ENCODE data around the gene EIF3K.
A peak's percentile ranks its signal among the peaks of the same experiment; 100 is the strongest.

Gene EIF3K

DNA sequence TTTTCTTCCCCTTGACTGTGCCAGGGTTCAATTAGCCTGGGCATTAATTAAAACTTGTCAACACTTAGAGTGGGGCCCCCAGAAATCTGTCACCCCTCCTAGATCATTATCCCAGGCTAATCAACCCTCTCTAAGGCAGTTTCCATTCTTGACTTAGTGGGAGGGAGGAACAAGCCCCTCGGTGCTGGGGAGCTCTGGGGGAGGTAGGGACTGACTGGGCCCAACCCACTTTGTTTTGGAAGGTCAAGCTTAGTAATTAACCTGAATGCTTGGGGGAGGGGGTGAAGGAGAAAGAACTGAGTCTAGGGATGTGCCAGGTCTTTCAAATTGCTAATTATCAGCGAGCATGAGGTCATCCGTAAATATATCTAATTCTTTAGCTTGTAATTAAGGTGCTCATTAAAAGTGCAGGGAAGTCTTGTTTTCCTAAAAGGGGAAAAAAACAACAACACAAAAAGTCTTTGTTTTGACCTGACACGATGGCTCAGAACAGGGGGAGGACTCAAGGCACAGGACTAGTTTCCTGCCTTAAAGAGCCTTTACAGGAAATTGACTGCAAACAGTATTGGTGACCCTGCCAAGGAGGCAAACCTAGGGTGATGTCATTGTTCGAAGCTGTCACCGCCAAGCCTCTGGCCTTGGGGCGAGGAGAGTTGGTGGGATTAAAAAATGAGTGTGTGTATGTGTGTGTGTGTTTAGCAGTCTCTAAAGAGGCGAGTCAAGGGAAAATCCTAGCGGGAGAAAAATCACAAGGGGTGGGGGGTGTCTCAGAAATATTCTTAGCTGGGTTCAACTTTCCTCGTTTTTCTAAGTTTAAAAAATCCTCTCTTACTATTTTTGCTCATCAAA is 47.9 kb downstream of the EIF3K start:
- Histone ChIP-seq H3K4me3 (ENCODE audit: low read depth, low read length) (no peak overlapping the region), H3K4me1 (ENCODE audit: control insufficient read depth, insufficient read depth, low read length) (peaks cover 80% of the 10 kb centered on the region), H3K36me3 (ENCODE audit: control insufficient read depth in 2 of 2, insufficient read depth in 1 of 2, low read length in 2 of 2) (peaks cover 0 to 7% of the 10 kb centered on the region in 2 experiments; a peak in 1 of 3 replicates), H3K27ac (ENCODE audit: extremely low read depth, low read depth, low read length) (peak overlapping the region; percentile 68), H3K9me3 (ENCODE audit: control insufficient read depth, insufficient read depth, low read depth, low read length) (no peaks in the 10 kb centered on the region)
- POLR2A ChIA-PET: interaction anchor here (0.6 to 10.8 kb wide), 9 partner anchors 8 to 769 kb away, joined by 3 to 122 read pairs (median 4); partner anchors contain the start of genes ACTN4, EIF3K and RPS16
- CTCF ChIA-PET: interaction anchor here (0.6 to 3.0 kb wide), 9 partner anchors 9 to 645 kb away, joined by 3 to 13 read pairs (median 4); no protein-coding TSS in a partner anchor
- TF ChIP-seq, protein P1, sequence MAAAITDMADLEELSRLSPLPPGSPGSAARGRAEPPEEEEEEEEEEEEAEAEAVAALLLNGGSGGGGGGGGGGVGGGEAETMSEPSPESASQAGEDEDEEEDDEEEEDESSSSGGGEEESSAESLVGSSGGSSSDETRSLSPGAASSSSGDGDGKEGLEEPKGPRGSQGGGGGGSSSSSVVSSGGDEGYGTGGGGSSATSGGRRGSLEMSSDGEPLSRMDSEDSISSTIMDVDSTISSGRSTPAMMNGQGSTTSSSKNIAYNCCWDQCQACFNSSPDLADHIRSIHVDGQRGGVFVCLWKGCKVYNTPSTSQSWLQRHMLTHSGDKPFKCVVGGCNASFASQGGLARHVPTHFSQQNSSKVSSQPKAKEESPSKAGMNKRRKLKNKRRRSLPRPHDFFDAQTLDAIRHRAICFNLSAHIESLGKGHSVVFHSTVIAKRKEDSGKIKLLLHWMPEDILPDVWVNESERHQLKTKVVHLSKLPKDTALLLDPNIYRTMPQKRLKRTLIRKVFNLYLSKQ (tag by site-specific recombination; IDR thresholded peaks at IDR 0.05; ENCODE audit: borderline replicate concordance): no peak
- TF ChIP-seq IKZF3 (tag by site-specific recombination; IDR thresholded peaks at IDR 0.05) (peak; percentile 91), WT1 (tag by site-specific recombination; IDR thresholded peaks at IDR 0.05) (peak; percentile 78), ZNF366 (tag by site-specific recombination; conservative IDR thresholded peaks at IDR 0.05) (peak; percentile 96), ZNF610 (tag by site-specific recombination; IDR thresholded peaks at IDR 0.05; ENCODE audit: borderline replicate concordance) (no peak; the same call in 1 of the 2 replicates), ZNF677 (tag by site-specific recombination; IDR thresholded peaks at IDR 0.05) (no peak), KLF1 (tag by site-specific recombination; IDR thresholded peaks at IDR 0.05) (peak; percentile 80), ZNF514 (tag by site-specific recombination; IDR thresholded peaks at IDR 0.05) (no peak), SALL2 (tag by site-specific recombination; IDR thresholded peaks at IDR 0.05; ENCODE audit: borderline replicate concordance) (no peak), ZNF223 (tag by site-specific recombination; IDR thresholded peaks at IDR 0.05) (no peak; the same call in 1 of the 2 replicates), ZNF623 (tag by site-specific recombination; IDR thresholded peaks at IDR 0.05) (peak; percentile 6; the same call in 1 of the 2 replicates), ZNF544 (tag by site-specific recombination; IDR thresholded peaks at IDR 0.05) (no peak), ZNF184 (tag by site-specific recombination; IDR thresholded peaks at IDR 0.05) (peak; percentile 85; the same call in 1 of the 2 replicates), ZNF302 (tag by site-specific recombination; IDR thresholded peaks at IDR 0.05; ENCODE audit: low read depth) (no peak), SP7 (tag by site-specific recombination; IDR thresholded peaks at IDR 0.05) (peak; percentile 100), ZNF121 (tag by site-specific recombination; IDR thresholded peaks at IDR 0.05) (no peak), ZNF548 (tag by site-specific recombination; IDR thresholded peaks at IDR 0.05) (no peak)
- TF ChIP-seq, protein P2, sequence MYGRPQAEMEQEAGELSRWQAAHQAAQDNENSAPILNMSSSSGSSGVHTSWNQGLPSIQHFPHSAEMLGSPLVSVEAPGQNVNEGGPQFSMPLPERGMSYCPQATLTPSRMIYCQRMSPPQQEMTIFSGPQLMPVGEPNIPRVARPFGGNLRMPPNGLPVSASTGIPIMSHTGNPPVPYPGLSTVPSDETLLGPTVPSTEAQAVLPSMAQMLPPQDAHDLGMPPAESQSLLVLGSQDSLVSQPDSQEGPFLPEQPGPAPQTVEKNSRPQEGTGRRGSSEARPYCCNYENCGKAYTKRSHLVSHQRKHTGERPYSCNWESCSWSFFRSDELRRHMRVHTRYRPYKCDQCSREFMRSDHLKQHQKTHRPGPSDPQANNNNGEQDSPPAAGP (tag by site-specific recombination; IDR thresholded peaks at IDR 0.05): peak; percentile 96
- TF ChIP-seq, protein P3, sequence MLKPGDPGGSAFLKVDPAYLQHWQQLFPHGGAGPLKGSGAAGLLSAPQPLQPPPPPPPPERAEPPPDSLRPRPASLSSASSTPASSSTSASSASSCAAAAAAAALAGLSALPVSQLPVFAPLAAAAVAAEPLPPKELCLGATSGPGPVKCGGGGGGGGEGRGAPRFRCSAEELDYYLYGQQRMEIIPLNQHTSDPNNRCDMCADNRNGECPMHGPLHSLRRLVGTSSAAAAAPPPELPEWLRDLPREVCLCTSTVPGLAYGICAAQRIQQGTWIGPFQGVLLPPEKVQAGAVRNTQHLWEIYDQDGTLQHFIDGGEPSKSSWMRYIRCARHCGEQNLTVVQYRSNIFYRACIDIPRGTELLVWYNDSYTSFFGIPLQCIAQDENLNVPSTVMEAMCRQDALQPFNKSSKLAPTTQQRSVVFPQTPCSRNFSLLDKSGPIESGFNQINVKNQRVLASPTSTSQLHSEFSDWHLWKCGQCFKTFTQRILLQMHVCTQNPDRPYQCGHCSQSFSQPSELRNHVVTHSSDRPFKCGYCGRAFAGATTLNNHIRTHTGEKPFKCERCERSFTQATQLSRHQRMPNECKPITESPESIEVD (tag by site-specific recombination; IDR thresholded peaks at IDR 0.05): peak; percentile 89
- TF ChIP-seq, protein P4, sequence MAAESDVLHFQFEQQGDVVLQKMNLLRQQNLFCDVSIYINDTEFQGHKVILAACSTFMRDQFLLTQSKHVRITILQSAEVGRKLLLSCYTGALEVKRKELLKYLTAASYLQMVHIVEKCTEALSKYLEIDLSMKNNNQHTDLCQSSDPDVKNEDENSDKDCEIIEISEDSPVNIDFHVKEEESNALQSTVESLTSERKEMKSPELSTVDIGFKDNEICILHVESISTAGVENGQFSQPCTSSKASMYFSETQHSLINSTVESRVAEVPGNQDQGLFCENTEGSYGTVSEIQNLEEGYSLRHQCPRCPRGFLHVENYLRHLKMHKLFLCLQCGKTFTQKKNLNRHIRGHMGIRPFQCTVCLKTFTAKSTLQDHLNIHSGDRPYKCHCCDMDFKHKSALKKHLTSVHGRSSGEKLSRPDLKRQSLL (tag by site-specific recombination; IDR thresholded peaks at IDR 0.05): no peak; the same call in 1 of the 2 replicates
- TF ChIP-seq, protein P5, sequence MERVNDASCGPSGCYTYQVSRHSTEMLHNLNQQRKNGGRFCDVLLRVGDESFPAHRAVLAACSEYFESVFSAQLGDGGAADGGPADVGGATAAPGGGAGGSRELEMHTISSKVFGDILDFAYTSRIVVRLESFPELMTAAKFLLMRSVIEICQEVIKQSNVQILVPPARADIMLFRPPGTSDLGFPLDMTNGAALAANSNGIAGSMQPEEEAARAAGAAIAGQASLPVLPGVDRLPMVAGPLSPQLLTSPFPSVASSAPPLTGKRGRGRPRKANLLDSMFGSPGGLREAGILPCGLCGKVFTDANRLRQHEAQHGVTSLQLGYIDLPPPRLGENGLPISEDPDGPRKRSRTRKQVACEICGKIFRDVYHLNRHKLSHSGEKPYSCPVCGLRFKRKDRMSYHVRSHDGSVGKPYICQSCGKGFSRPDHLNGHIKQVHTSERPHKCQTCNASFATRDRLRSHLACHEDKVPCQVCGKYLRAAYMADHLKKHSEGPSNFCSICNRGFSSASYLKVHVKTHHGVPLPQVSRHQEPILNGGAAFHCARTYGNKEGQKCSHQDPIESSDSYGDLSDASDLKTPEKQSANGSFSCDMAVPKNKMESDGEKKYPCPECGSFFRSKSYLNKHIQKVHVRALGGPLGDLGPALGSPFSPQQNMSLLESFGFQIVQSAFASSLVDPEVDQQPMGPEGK (tag by site-specific recombination; IDR thresholded peaks at IDR 0.05): peak; percentile 78
- TF ChIP-seq, protein P6, sequence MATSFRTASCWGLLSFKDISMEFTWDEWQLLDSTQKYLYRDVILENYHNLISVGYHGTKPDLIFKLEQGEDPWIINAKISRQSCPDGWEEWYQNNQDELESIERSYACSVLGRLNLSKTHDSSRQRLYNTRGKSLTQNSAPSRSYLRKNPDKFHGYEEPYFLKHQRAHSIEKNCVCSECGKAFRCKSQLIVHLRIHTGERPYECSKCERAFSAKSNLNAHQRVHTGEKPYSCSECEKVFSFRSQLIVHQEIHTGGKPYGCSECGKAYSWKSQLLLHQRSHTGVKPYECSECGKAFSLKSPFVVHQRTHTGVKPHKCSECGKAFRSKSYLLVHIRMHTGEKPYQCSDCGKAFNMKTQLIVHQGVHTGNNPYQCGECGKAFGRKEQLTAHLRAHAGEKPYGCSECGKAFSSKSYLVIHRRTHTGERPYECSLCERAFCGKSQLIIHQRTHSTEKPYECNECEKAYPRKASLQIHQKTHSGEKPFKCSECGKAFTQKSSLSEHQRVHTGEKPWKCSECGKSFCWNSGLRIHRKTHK (tag by site-specific recombination; IDR thresholded peaks at IDR 0.05): no peak
- TF ChIP-seq, protein P7, sequence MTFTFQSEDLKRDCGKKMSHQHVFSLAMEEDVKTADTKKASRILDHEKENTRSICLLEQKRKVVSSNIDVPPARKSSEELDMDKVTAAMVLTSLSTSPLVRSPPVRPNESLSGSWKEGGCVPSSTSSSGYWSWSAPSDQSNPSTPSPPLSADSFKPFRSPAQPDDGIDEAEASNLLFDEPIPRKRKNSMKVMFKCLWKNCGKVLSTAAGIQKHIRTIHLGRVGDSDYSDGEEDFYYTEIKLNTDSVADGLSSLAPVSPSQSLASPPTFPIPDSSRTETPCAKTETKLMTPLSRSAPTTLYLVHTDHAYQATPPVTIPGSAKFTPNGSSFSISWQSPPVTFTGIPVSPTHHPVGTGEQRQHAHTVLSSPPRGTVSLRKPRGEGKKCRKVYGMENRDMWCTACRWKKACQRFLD (tag by site-specific recombination; IDR thresholded peaks at IDR 0.05): no peak
- TF ChIP-seq, protein P8, sequence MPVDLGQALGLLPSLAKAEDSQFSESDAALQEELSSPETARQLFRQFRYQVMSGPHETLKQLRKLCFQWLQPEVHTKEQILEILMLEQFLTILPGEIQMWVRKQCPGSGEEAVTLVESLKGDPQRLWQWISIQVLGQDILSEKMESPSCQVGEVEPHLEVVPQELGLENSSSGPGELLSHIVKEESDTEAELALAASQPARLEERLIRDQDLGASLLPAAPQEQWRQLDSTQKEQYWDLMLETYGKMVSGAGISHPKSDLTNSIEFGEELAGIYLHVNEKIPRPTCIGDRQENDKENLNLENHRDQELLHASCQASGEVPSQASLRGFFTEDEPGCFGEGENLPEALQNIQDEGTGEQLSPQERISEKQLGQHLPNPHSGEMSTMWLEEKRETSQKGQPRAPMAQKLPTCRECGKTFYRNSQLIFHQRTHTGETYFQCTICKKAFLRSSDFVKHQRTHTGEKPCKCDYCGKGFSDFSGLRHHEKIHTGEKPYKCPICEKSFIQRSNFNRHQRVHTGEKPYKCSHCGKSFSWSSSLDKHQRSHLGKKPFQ (tag by site-specific recombination; IDR thresholded peaks at IDR 0.05): peak; percentile 62

Measured in HEK293 (cell line).